ENCODE results near the gene FAT4.

GRCh38 chr4:125277790-125278189 lies 37.0 kb upstream of the FAT4 start:
- TF ChIP-seq CTCF (IDR thresholded peaks at IDR 0.05) (no peak), EP300 (IDR thresholded peaks at IDR 0.05) (no peak), POLR2A (IDR thresholded peaks at IDR 0.05) (no peak)
